Measurements from ENCODE around the gene SELENOM. TPM values are rescaled to one million over a fixed set of nuclear protein-coding genes. Genes with fewer than 3 reads are reported as not detected.
"Not testable (repeated sequence)": the region's sequence is repeated elsewhere in the genome, so short reads cannot be mapped to it uniquely, and the experiment has no call there.

The SELENOM gene
- total RNA-seq, 1 donor from 2014 or later: 89.0 TPM

DNA sequence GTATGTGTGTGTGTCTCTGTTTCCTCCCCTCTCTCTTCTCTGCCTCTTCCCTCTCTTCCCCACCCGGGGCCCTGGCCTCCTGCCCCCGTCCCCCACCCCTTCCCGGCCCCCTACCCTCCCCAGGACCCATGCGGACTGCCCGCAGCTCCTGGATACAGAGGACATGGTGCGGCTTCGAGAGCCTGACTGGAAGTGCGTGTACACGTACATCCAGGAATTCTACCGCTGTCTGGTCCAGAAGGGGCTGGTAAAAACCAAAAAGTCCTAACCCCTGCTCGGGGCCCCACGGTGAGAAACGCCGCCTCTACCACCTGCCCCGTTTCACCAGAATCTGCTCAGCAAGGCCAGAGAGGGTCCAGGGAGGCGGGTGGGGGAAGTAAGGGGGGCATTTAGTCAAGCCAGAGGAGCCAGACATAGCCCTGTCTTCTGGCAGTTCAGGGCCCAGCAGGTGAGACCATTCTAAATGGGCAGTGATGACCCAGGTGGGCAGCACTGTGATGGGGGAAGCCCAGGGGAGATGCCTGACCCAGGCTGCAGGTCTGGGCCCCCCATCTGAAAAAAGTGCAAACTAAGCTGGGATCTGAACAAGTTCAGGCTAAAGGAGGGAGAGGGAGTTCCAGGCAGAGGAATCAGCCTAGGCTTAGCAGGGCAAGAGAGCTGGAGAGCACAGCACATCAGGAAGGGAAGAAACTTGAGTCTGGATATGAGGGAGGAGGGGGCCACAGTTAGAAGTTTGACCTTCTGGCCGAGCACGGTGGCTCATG is 6.4 kb downstream of the SELENOM start:
- Histone ChIP-seq H3K27ac (no peak overlapping the region), H3K4me1 (peaks cover 4% of the 10 kb centered on the region), H3K27me3 (no peaks in the 10 kb centered on the region), H3K4me3 (no peak overlapping the region), H3K36me3 (peaks cover 42% of the 10 kb centered on the region), H3K9me3 (no peaks in the 10 kb centered on the region)
- ATAC-seq (no peak), DNase-seq (no peak)
- intact Hi-C loops (cut with DNase I): no loop called here
- TF ChIP-seq, protein P1, sequence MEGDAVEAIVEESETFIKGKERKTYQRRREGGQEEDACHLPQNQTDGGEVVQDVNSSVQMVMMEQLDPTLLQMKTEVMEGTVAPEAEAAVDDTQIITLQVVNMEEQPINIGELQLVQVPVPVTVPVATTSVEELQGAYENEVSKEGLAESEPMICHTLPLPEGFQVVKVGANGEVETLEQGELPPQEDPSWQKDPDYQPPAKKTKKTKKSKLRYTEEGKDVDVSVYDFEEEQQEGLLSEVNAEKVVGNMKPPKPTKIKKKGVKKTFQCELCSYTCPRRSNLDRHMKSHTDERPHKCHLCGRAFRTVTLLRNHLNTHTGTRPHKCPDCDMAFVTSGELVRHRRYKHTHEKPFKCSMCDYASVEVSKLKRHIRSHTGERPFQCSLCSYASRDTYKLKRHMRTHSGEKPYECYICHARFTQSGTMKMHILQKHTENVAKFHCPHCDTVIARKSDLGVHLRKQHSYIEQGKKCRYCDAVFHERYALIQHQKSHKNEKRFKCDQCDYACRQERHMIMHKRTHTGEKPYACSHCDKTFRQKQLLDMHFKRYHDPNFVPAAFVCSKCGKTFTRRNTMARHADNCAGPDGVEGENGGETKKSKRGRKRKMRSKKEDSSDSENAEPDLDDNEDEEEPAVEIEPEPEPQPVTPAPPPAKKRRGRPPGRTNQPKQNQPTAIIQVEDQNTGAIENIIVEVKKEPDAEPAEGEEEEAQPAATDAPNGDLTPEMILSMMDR (IDR thresholded peaks at IDR 0.05): no peak

DNA sequence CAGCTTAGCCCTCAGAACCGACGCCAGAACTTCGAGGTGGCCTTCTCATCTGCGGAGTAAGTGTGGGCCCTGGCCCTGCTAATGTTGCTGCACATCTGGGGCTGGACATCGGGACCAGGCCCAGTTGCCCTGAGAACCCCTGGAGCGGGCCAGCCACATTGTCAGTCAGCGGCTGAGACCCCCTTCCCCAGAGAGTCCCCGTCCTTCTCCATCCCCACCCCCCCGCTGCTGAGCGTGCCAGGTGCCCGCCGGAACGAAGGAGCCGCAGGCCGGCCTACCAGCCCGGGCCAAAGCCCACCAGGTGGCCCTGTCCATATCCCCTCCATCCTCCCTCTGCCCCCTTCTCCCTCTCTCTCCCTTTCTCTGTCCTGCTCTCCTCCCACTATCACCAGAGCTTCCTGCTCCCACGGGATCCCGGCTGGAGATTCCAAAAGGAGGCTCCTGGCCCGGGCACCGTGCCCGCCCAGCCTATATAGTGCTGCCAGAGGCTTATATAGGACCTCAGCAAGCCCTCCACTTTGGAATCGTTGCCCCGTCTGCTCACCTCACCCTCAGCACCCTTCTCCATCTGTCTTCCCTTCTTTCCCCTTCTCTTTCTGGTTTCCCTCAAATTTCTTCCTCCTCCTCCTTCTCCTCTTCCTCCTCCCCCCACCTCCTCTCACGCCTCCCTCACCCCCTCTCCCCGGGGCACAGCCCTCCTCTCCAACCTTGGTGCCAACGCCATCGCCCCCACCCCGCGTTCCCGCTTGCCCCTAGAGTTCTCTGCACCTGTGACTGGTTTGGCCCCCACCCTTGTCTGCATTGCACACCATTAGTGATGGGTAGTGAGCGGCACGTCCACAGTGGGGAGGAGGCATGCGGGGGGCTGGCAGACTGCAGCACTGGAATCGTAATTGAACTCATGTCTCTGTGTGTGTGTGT is 7.3 kb downstream of the SELENOM start:
- Histone ChIP-seq H3K4me1 (no peaks in the 10 kb centered on the region), H3K4me3 (no peak overlapping the region), H3K36me3 (peaks cover 46% of the 10 kb centered on the region), H3K27me3 (no peaks in the 10 kb centered on the region), H3K9me3 (no peaks in the 10 kb centered on the region), H3K27ac (no peak overlapping the region)
- DNase-seq (no peak), ATAC-seq (no peak)
- TF ChIP-seq, protein P1 (IDR thresholded peaks at IDR 0.05): no peak
- intact Hi-C loops (cut with DNase I): no loop called here

- Histone ChIP-seq H3K27ac (no peak overlapping the region), H3K4me3 (no peak overlapping the region), H3K36me3 (peaks cover 46% of the 10 kb centered on the region), H3K9me3 (no peaks in the 10 kb centered on the region), H3K4me1 (no peaks in the 10 kb centered on the region), H3K27me3 (no peaks in the 10 kb centered on the region)
- ATAC-seq (no peak), DNase-seq (no peak)
- TF ChIP-seq, protein P1 (IDR thresholded peaks at IDR 0.05): no peak
- intact Hi-C loops (cut with DNase I): no loop called here
Observed at GRCh38 chr22:31099386-31099785, 8.0 kb downstream of the SELENOM start.

DNA sequence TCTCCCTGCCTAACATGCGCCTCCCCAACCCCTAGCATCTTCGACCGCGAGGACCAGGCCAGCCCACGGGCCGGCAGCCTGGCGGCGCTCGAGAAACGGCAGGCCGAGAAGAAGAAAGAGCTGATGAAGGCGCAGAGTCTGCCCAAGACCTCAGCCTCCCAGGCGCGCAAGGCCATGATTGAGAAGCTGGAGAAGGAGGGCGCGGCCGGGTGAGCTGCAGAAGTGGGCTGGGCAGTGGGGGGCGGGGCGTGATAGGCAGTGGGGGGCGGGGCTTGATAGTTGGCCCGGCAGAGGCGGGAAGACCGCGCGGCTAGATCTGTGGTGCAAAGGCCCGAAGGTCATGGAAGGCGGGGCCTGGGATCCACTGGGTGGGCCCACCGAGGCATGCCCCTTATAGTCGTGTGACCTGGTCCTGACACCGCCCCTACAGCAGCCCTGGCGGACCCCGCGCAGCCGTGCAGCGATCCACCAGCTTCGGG is 8.7 kb downstream of the SELENOM start:
- TF ChIP-seq, protein P1 (IDR thresholded peaks at IDR 0.05): no peak
- no peaks in the 10 kb centered on the region for H3K4me1 ChIP-seq
- ATAC-seq (no peak), DNase-seq (no peak)
- H3K36me3 ChIP-seq: peaks cover 46% of the 10 kb centered on the region
- intact Hi-C loops (cut with DNase I): no loop called here
- H3K27me3 ChIP-seq: no peaks in the 10 kb centered on the region
- H3K27ac ChIP-seq: no peak overlapping the region
- H3K9me3 ChIP-seq: no peaks in the 10 kb centered on the region
- no peak overlapping the region for H3K4me3 ChIP-seq

DNA sequence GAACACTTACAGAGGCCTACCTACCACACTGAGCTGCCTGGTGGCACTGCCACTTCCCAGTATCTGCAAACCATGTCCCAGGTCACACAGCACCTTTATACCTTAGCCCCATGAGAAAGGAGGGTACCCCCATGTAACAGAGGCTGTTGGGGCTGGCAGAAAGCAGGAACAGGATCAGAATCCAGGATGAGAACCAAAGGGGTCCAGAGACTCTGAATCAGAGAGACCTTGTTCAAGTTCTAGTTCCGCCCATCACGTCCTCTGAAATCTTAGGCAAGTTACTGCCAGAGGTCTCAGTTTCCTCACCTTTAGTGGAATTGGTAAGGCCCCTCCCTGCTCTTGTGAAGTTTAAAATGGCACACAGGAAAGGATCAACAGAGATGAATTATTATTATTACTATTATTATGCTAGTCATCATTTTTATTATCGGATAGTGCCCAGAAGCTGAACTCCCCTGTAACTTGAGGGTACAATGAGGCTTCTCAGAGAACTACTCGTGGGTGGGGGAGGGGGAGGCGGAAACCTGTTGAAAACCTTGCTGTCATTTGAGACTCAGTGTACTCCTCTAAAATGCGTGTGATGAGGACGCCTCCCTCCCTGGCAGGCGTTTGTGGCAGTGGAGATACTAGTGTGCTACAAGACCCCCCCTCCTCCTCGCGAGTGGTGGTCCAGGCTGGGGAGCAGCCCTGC is 9.3 kb downstream of the SELENOM start:
- Histone ChIP-seq H3K27ac (no peak overlapping the region), H3K9me3 (no peaks in the 10 kb centered on the region), H3K4me3 (no peak overlapping the region), H3K36me3 (peaks cover 51% of the 10 kb centered on the region), H3K27me3 (no peaks in the 10 kb centered on the region), H3K4me1 (no peaks in the 10 kb centered on the region)
- ATAC-seq (no peak), DNase-seq (no peak)
- TF ChIP-seq, protein P1 (IDR thresholded peaks at IDR 0.05): no peak
- intact Hi-C loops (cut with DNase I): no loop called here

DNA sequence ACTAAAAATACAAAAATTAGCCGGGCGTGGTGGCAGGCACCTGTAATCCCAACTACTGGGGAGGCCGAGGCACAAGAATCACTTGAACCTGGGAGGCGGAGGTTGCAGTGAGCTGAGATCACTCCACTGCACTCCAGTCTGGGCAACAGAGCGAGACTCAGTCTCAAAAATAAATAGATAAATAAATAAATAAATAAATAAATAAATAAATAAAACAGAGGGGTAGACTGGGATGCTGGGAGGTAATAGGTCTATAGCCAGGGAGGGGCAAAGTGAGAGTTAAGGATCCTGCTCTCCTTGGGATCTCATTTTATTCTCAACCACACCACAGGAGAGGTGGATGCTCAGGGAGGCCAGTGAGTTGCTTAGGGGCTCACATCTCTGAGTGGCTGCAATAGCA is 9.8 kb downstream of the SELENOM start:
- H3K4me1 ChIP-seq; intact Hi-C loops (cut with DNase I): not testable (repeated sequence)

More for the DNA sequence above, 9.8 kb downstream of the SELENOM start:
- ATAC-seq, H3K4me3 ChIP-seq, DNase-seq, H3K27ac ChIP-seq, H3K27me3 ChIP-seq, H3K9me3 ChIP-seq: not testable (repeated sequence)
- H3K36me3 ChIP-seq: peaks cover 56% of the 10 kb centered on the region
